ENCODE results near the gene AKAP6.
"Not testable (repeated sequence)": the region's sequence is repeated elsewhere in the genome, so short reads cannot be mapped to it uniquely, and the experiment has no call there.

Gene AKAP6

GRCh38 chr14:32545506-32546210 is 216.6 kb downstream of the AKAP6 start:
- DNase-seq: no peak

GRCh38 chr14:32546246-32546645 is 217.1 kb downstream of the AKAP6 start:
- no peak for DNase-seq

- no peak for DNase-seq
Measured at GRCh38 chr14:32552766-32553165, 223.7 kb downstream of the AKAP6 start.

- DNase-seq: no peak
Measured at GRCh38 chr14:32559048-32559447, 229.9 kb downstream of the AKAP6 start.

- no peak for DNase-seq
Measured at GRCh38 chr14:32559590-32559989, 230.5 kb downstream of the AKAP6 start.

- peak; percentile 77 to 78 for DNase-seq
Measured at GRCh38 chr14:32560209-32560857, 231.2 kb downstream of the AKAP6 start.

- DNase-seq: no peak
Measured at GRCh38 chr14:32561520-32561919, 232.4 kb downstream of the AKAP6 start.

- no peak for DNase-seq
Measured at GRCh38 chr14:32564596-32564995, 235.5 kb downstream of the AKAP6 start.

- peak; percentile 32 to 58 for DNase-seq
Measured at GRCh38 chr14:32565256-32565655, 236.2 kb downstream of the AKAP6 start.

- DNase-seq: no peak
Measured at GRCh38 chr14:32567543-32568384, 238.7 kb downstream of the AKAP6 start.

GRCh38 chr14:32571551-32571950 is 242.5 kb downstream of the AKAP6 start:
- no peak for DNase-seq

GRCh38 chr14:32571995-32572866 is 243.1 kb downstream of the AKAP6 start:
- DNase-seq: no peak

- DNase-seq: no peak
Measured at GRCh38 chr14:32572867-32573150, 243.7 kb downstream of the AKAP6 start.

- DNase-seq: no peak
Measured at GRCh38 chr14:32574269-32574668, 245.2 kb downstream of the AKAP6 start.

GRCh38 chr14:32576088-32576795 is 247.1 kb downstream of the AKAP6 start:
- peak; percentile 56 to 59 for DNase-seq

GRCh38 chr14:32576977-32577376 is 247.9 kb downstream of the AKAP6 start:
- no peak for DNase-seq

GRCh38 chr14:32578181-32578580 is 249.1 kb downstream of the AKAP6 start:
- DNase-seq: no peak

- DNase-seq: not testable (repeated sequence)
Measured at GRCh38 chr14:32583427-32583826, 254.3 kb downstream of the AKAP6 start.

GRCh38 chr14:32584079-32584478 is 255.0 kb downstream of the AKAP6 start:
- peak in 1 of 2 experiments; percentile 7 for DNase-seq

- DNase-seq: no peak
Measured at GRCh38 chr14:32587461-32587860, 258.4 kb downstream of the AKAP6 start.

GRCh38 chr14:32588448-32589320 is 259.6 kb downstream of the AKAP6 start:
- peak; percentile 40 to 54 for DNase-seq
